ENCODE results near the gene BLM.

DNA sequence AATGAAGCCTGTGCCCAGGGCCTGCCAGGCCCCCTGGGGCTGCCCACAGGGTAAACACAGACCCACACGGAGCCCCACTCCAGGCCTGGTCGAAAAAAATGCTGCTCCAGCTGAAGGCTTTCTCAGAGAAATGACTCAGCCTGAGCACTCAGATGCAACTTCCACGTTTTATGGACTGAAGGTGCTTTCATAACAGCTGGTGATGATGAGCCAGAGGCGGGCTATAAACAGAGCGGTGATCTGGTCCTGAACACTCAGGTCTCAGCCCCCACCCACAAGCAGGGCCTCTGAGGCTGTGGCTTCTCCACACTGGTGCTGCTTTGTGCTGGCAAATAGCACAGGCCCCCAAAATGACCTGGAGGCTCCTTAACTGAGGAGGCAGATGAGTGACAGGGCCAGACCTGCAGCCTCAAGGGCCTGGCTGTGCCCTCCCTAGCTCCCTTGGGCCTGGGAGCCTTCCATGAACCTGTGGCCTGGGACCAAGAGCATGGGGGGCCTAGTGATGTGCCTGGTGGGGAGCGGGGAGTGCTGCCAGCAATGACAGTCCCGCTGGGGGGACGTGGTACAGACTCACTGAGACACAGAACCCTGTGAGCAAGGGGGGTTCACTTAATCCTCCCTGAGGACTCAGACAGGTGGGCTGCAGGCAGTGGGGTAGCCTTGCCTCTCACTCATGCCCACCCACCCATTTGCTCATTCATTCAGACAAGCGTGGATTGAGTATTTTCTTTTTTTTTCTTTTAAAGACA, 128.2 kb downstream of the BLM start:
- TF ChIP-seq EZH2 (IDR thresholded peaks at IDR 0.05) (no peak), POLR2A (IDR thresholded peaks at IDR 0.05; ENCODE audit: borderline replicate concordance, extremely low read depth, insufficient read depth, insufficient read length) (no peak), SIN3A (IDR thresholded peaks at IDR 0.05; ENCODE audit: low read depth) (no peak)
- TF ChIP-seq, protein P1, sequence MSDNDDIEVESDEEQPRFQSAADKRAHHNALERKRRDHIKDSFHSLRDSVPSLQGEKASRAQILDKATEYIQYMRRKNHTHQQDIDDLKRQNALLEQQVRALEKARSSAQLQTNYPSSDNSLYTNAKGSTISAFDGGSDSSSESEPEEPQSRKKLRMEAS (IDR thresholded peaks at IDR 0.05): no peak
- TF ChIP-seq, protein P2, sequence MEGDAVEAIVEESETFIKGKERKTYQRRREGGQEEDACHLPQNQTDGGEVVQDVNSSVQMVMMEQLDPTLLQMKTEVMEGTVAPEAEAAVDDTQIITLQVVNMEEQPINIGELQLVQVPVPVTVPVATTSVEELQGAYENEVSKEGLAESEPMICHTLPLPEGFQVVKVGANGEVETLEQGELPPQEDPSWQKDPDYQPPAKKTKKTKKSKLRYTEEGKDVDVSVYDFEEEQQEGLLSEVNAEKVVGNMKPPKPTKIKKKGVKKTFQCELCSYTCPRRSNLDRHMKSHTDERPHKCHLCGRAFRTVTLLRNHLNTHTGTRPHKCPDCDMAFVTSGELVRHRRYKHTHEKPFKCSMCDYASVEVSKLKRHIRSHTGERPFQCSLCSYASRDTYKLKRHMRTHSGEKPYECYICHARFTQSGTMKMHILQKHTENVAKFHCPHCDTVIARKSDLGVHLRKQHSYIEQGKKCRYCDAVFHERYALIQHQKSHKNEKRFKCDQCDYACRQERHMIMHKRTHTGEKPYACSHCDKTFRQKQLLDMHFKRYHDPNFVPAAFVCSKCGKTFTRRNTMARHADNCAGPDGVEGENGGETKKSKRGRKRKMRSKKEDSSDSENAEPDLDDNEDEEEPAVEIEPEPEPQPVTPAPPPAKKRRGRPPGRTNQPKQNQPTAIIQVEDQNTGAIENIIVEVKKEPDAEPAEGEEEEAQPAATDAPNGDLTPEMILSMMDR (IDR thresholded peaks at IDR 0.05 in 2 of 3, conservative IDR thresholded peaks at IDR 0.05 in 1 of 3; ENCODE audit: borderline replicate concordance in 1 of 3, insufficient read depth in 1 of 3, low read depth in 2 of 3, low read length in 2 of 3): no peak

All from HCT116 (cell line).